GM12874 (cell line): ENCODE results near the gene GABRG2.

Source experiments
- TF ChIP-seq, protein P1 (sequence below): IDR thresholded peaks from 2 replicates; pipeline ENCODE4 v1.5.1; 2011; ENCODE audit warnings: low read depth, mild to moderate bottlenecking, control low read depth, low read length, moderate library complexity; ENCODE audit not compliant: insufficient read depth

Gene GABRG2

GRCh38 chr5:162067655-162068411, at the start of gene GABRG2:
GABRG2 (plus strand) TSS chr5:162067773; CDS start chr5:162068000, 227 bp downstream.
- TF ChIP-seq, protein P1, sequence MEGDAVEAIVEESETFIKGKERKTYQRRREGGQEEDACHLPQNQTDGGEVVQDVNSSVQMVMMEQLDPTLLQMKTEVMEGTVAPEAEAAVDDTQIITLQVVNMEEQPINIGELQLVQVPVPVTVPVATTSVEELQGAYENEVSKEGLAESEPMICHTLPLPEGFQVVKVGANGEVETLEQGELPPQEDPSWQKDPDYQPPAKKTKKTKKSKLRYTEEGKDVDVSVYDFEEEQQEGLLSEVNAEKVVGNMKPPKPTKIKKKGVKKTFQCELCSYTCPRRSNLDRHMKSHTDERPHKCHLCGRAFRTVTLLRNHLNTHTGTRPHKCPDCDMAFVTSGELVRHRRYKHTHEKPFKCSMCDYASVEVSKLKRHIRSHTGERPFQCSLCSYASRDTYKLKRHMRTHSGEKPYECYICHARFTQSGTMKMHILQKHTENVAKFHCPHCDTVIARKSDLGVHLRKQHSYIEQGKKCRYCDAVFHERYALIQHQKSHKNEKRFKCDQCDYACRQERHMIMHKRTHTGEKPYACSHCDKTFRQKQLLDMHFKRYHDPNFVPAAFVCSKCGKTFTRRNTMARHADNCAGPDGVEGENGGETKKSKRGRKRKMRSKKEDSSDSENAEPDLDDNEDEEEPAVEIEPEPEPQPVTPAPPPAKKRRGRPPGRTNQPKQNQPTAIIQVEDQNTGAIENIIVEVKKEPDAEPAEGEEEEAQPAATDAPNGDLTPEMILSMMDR, result no peak

DNA sequence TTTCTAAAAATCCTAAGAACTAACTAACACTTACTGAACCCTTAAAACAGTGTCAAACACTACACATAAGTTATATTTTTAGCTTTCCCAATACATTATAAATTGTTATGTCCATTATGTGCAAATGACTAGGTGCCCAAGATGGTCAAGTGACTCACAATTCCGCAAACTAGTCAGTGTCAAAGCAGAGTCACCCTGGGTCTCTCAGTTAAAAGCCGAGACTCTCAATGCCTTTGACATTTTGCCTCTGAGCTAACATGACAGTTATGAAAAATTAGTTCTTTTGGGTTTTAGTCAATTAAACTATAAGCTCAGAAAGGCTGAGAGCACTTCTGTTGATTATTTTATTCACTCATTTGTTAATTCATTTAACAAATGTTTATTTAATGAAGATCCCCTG, 42.3 kb upstream of the GABRG2 start:
- TF ChIP-seq, protein P1, result no peak

- TF ChIP-seq, protein P1, result no peak
These were observed 40.8 kb upstream of the GABRG2 start for GRCh38 chr5:162026803-162027202.

DNA sequence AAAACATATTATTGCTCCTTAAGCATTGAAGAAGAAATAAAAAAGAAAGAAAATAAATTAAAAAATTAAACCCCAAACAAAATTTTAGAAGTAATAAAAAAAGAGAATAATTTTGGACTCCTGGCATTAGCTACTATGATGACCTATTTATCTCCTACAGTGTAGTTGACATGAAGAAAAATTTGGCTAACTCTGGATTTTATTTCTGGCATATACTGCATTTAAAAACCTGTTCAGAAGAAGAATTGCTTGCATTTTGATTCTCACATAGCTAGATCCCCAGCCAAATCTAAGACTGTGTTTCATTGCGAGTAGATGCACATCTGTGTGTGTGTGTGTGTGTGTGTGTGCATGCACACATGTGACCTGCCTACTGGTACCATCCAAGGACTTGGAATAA, 30.1 kb upstream of the GABRG2 start:
- TF ChIP-seq, protein P1, result no peak

DNA sequence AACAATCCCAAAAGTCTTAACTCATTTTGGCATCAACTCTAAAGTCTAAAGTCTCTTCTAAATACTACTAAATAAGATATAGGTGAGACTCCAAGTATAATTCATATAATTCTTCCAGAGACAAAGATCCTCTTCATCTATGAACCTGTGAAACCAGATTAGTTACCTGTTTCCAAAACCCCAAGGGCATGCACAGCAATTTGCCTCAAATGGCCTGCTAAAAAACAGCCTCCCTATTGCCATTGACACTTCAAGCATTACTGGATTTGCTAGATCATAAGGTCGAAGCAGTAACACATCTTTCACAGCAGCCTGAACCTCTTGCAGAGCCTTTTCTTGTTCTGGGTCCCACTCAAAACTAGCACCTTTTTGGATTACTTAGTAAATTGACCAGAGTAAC, 20.3 kb upstream of the GABRG2 start:
- TF ChIP-seq, protein P1, result no peak

DNA sequence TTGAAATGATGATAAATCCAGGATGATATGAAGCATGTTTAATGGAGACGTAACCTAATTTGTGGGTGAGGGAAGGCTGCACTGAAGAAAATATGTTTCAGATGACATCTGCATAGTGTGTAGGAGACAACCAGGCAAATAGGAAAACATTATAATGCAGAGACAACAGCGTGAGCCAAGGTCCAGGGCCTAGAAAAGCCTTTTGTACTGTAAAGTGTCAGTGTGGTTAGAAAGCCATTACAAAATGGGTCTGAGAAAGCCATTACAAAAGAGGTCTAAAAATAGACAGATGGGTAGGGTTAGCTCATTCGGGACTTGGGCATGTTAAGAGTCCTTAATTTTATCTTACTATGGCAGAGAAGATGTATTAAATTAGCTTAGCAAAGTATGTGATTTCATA, 14.9 kb upstream of the GABRG2 start:
- TF ChIP-seq, protein P1, result no peak

- TF ChIP-seq, protein P1, result no peak
These were observed 411 bp upstream of the GABRG2 start for GRCh38 chr5:162067162-162067561.
